LoVo (cell line): ENCODE data around the gene TRIP4.

Source experiments
- DNase-seq: peaks from one replicate; pipeline ENCODE4 v3.0.0-alpha.2; 2016; ENCODE audit warnings: low spot score

The TRIP4 gene

GRCh38 chr15:64447536-64448315, 60.1 kb downstream of the TRIP4 start:
- DNase-seq = no peak

- no peak for DNase-seq
These were observed 65.5 kb downstream of the TRIP4 start for GRCh38 chr15:64452988-64453688.

- no peak for DNase-seq
These were observed 66.0 kb downstream of the TRIP4 start for GRCh38 chr15:64453689-64454037.

GRCh38 chr15:64454282-64454681, 66.6 kb downstream of the TRIP4 start:
- no peak for DNase-seq

- DNase-seq = no peak
These were observed 68.3 kb downstream of the TRIP4 start for GRCh38 chr15:64455961-64456371.

GRCh38 chr15:64456634-64457108, 69.0 kb downstream of the TRIP4 start:
- no peak for DNase-seq

- DNase-seq = no peak
These were observed 71.6 kb downstream of the TRIP4 start for GRCh38 chr15:64459066-64459781.

- peak; percentile 95 for DNase-seq
These were observed 72.6 kb downstream of the TRIP4 start, which contains the start of gene ZNF609 for GRCh38 chr15:64460206-64460723. Gene ZNF609 (plus strand): TSS chr15:64460578. CDS start chr15:64499420, 38,842 bp downstream.

- DNase-seq = peak; percentile 58
These were observed 73.4 kb downstream of the TRIP4 start for GRCh38 chr15:64460724-64461720.

GRCh38 chr15:64461721-64462162, 74.1 kb downstream of the TRIP4 start:
- no peak for DNase-seq

- DNase-seq = no peak
These were observed 74.9 kb downstream of the TRIP4 start for GRCh38 chr15:64462492-64462891.

- DNase-seq = no peak
These were observed 76.8 kb downstream of the TRIP4 start for GRCh38 chr15:64464276-64465005.

- no peak for DNase-seq
These were observed 78.9 kb downstream of the TRIP4 start for GRCh38 chr15:64466408-64467141.

- no peak for DNase-seq
These were observed 84.5 kb downstream of the TRIP4 start for GRCh38 chr15:64472161-64472560.

GRCh38 chr15:64474846-64475245, 87.2 kb downstream of the TRIP4 start:
- DNase-seq = no peak

- no peak for DNase-seq
These were observed 88.9 kb downstream of the TRIP4 start for GRCh38 chr15:64476550-64476949.

GRCh38 chr15:64478863-64479262, 91.2 kb downstream of the TRIP4 start:
- DNase-seq = no peak

GRCh38 chr15:64480891-64481290, 93.3 kb downstream of the TRIP4 start:
- DNase-seq = no peak

GRCh38 chr15:64483749-64484148, 96.1 kb downstream of the TRIP4 start:
- DNase-seq = no peak

GRCh38 chr15:64485796-64486195, 98.2 kb downstream of the TRIP4 start:
- DNase-seq = no peak
